A673 (cell line): ENCODE results near the gene MAGEA12.
"Not testable (repeated sequence)": the region's sequence is repeated elsewhere in the genome, so short reads cannot be mapped to it uniquely, and the experiment has no call there.

Experiments
- CTCF ChIP-seq: fragments of 300-800, 200-600 bp; sonication (generic); conservative IDR thresholded peaks from 2 replicates; pipeline ENCODE4 v1.5.1; 2017; ENCODE audit warnings: low read depth, mild to moderate bottlenecking, antibody characterized with exemption, low read length, moderate library complexity, mixed read lengths
- EZH2 ChIP-seq: fragments of 200-600 bp; sonication (generic); IDR thresholded peaks from 2 replicates; pipeline ENCODE4 v1.6.1; 2017; ENCODE audit warnings: borderline replicate concordance, low read depth, mild to moderate bottlenecking, mixed read lengths, antibody characterized with exemption, low read length; ENCODE audit not compliant: poor library complexity, severe bottlenecking

DNA sequence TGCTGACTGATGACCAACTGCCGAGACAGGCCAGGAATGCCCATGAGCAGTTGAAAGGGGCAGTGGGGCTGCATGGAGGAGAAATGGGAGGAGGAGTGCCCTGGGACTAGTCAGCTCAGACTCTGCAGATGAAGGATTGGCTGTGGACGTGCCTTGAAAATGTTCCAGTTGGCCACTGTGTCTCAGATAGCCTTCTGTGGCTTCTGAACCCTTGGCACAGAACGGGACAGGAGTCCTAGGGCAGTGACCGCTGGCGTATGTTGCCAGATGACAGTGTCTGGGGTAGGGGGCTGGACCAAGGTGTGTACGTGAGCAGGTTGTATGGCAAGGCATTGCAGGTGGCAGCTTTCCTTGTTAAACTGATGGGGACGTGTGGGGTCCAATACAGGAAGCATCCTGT, 27.1 kb upstream of the MAGEA12 start:
- TF ChIP-seq CTCF, EZH2: not testable (repeated sequence)
